ENCODE measurements around the gene MEGF11.

GRCh38 chr15:65869954-65870871, 383.3 kb downstream of the MEGF11 start:
- TF ChIP-seq CTCF (conservative IDR thresholded peaks at IDR 0.05; ENCODE audit: low read length) (no peak; the same call in 1 of the 2 replicates), EZH2phosphoT487 (IDR thresholded peaks at IDR 0.05; ENCODE audit: borderline replicate concordance) (no peak)
